Trophoblast cell (in vitro differentiated cells and primary cell): ENCODE results near the gene ATIC.
A peak's percentile ranks its signal among the peaks of the same experiment; 100 is the strongest.

Source experiments
- DNase-seq, 2 donors: peaks; one replicate each; pipeline ENCODE4 v3.0.0-alpha.2; 2016
- H2AFZ ChIP-seq: 2 replicates; pipeline ENCODE4 v1.6.1; 2013; ENCODE audit warnings: low read length, moderate library complexity, mild to moderate bottlenecking; ENCODE audit not compliant: insufficient read depth, poor library complexity
- H2AK5ac ChIP-seq: 2 replicates; pipeline ENCODE4 v1.6.1; 2013; ENCODE audit warnings: mild to moderate bottlenecking, low read length
- H2BK120ac ChIP-seq: 2 replicates; pipeline ENCODE4 v1.6.1; 2013; ENCODE audit warnings: low read length, mild to moderate bottlenecking, moderate library complexity; ENCODE audit not compliant: insufficient read depth, poor library complexity
- H2BK12ac ChIP-seq: 2 replicates; pipeline ENCODE4 v1.6.1; 2013; ENCODE audit warnings: mild to moderate bottlenecking, low read length, moderate library complexity
- H2BK5ac ChIP-seq: 2 replicates; pipeline ENCODE4 v1.6.1; 2013; ENCODE audit warnings: low read length, low read depth, moderate library complexity, mild to moderate bottlenecking; ENCODE audit not compliant: poor library complexity
- H3K14ac ChIP-seq: 2 replicates; pipeline ENCODE4 v1.6.1; 2013; ENCODE audit warnings: mild to moderate bottlenecking, low read length
- H3K18ac ChIP-seq: 2 replicates; pipeline ENCODE4 v1.6.1; 2013; ENCODE audit warnings: mild to moderate bottlenecking, low read length
- H3K23ac ChIP-seq: 2 replicates; pipeline ENCODE4 v1.6.1; 2013; ENCODE audit warnings: low read length
- H3K27ac ChIP-seq: 2 replicates; pipeline ENCODE4 v1.5.1; 2013; ENCODE audit warnings: low read depth, mild to moderate bottlenecking, inconsistent platforms, low read length, moderate library complexity
- H3K27me3 ChIP-seq: 2 replicates; pipeline ENCODE4 v1.6.1; 2013; ENCODE audit warnings: inconsistent platforms, mild to moderate bottlenecking, low read length, moderate library complexity; ENCODE audit not compliant: insufficient read depth
- H3K36me3 ChIP-seq, 2 experiments: 1 replicate in 1 of 2; 2 replicates in 1 of 2; pipeline ENCODE4 v1.6.1; 2013; ENCODE audit warnings: low read length in 2 of 2, mild to moderate bottlenecking in 2 of 2, moderate library complexity in 1 of 2; ENCODE audit not compliant: insufficient read depth in 2 of 2, control insufficient read depth in 1 of 2
- H3K4ac ChIP-seq: 2 replicates; pipeline ENCODE4 v1.6.1; 2013; ENCODE audit warnings: low read depth, mild to moderate bottlenecking, low read length, moderate library complexity
- H3K4me1 ChIP-seq, 2 experiments: 1 replicate in 1 of 2; 2 replicates in 1 of 2; pipeline ENCODE4 v1.6.1; 2013; ENCODE audit warnings: low read length in 2 of 2, mild to moderate bottlenecking in 2 of 2, moderate library complexity in 1 of 2; ENCODE audit not compliant: insufficient read depth in 2 of 2, control insufficient read depth in 1 of 2
- H3K4me2 ChIP-seq: 2 replicates; pipeline ENCODE4 v1.6.1; 2013; ENCODE audit warnings: inconsistent platforms, mild to moderate bottlenecking, low read length, moderate library complexity
- H3K4me3 ChIP-seq: 2 replicates; pipeline ENCODE4 v1.5.1; 2013; ENCODE audit warnings: mild to moderate bottlenecking, low read depth, low read length, inconsistent platforms
- H3K79me1 ChIP-seq: one replicate; pipeline ENCODE4 v1.6.1; 2013; ENCODE audit warnings: low read length
- H3K79me2 ChIP-seq: 2 replicates; pipeline ENCODE4 v1.6.1; 2013; ENCODE audit warnings: low read length, mild to moderate bottlenecking; ENCODE audit not compliant: control insufficient read depth, insufficient read depth, poor library complexity
- H3K9ac ChIP-seq: 2 replicates; pipeline ENCODE4 v1.6.1; 2013; ENCODE audit warnings: mild to moderate bottlenecking, low read length
- H3K9me3 ChIP-seq: 2 replicates; pipeline ENCODE4 v1.6.1; 2013; ENCODE audit warnings: low read depth, mild to moderate bottlenecking, control low read depth, inconsistent platforms, low read length; ENCODE audit not compliant: insufficient read depth
- H4K12ac ChIP-seq: 2 replicates; pipeline ENCODE4 v1.6.1; 2013; ENCODE audit warnings: low read depth, mild to moderate bottlenecking, low read length, moderate library complexity
- H4K8ac ChIP-seq: 2 replicates; pipeline ENCODE4 v1.6.1; 2013; ENCODE audit warnings: low read depth, mild to moderate bottlenecking, low read length, moderate library complexity
- H4K91ac ChIP-seq: one replicate; pipeline ENCODE4 v1.6.1; 2013; ENCODE audit warnings: low read depth, mild to moderate bottlenecking, low read length, moderate library complexity
- WGBS: extraction: QIAGEN DNeasy Blood & Tissue Kit; methylation state at CpG from one replicate; pipeline ENCODE4 v1.1.7; 2013; ENCODE audit warnings: missing lambda C conversion rate; ENCODE audit not compliant: insufficient read length, insufficient coverage; ENCODE audit errors: extremely low coverage; 5-methylcytosine and 5-hydroxymethylcytosine counted together

ATIC gene

DNA sequence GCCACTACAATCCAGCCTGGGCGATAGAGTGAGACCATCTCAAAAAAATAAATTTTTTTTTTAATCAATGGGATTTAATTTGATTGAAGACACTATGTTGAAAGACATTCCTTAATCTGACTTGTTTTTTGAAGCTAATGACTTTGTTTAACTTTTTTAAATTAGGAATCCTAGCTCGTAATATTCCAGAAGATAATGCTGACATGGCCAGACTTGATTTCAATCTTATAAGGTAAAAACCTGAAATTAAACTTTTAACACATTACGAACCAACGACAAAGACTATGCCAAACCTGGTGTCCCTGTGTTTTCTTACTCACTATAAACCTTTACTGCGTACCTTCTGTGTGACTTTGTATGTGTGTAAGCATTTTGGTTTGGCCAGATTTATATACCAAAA is 7.6 kb downstream of the ATIC start:
- H4K8ac ChIP-seq = no peak overlapping the region

DNA sequence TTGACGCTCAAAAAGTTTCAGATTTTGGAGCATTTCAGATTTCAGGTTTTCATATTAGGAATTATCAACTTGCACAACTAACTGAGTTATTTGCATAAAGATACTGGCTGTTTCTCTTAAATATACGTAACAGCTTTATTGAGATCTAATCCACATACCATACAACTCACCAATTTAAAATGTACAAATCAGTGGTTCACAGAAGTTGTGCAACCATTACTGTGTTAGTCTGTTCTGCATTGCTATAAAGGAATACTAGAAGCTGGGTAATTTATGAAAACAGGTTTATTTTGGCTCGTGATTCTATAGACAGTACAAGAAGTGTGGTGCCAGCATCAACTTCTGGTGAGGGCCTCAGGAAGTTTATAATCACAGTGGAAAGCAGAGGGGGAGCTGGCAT is 8.2 kb downstream of the ATIC start:
- Histone ChIP-seq H3K18ac (no peak overlapping the region), H2BK12ac (no peak overlapping the region), H2BK120ac (no peak overlapping the region), H4K91ac (no peak overlapping the region), H2AK5ac (no peak overlapping the region), H3K4me2 (no peak overlapping the region), H3K14ac (no peak overlapping the region), H3K9ac (no peak overlapping the region), H3K4me1 (peaks cover 5 to 6% of the 10 kb centered on the region in 2 experiments), H3K4me3 (no peak overlapping the region), H4K8ac (no peak overlapping the region), H3K79me1 (peaks cover 2% of the 10 kb centered on the region), H3K27me3 (no peaks in the 10 kb centered on the region), H3K9me3 (no peaks in the 10 kb centered on the region), H3K27ac (no peak overlapping the region), H2BK5ac (no peak overlapping the region), H3K23ac (no peak overlapping the region), H3K79me2 (peaks cover 3% of the 10 kb centered on the region), H4K12ac (no peak overlapping the region), H3K4ac (no peak overlapping the region), H2AFZ (no peak overlapping the region), H3K36me3 (peaks cover 23 to 24% of the 10 kb centered on the region in 2 experiments)
- WGBS = no CpG with 5 or more reads among the region's 3 CpGs
- DNase-seq = no peak

More for the DNA sequence above, 7.6 kb downstream of the ATIC start:
- no peak overlapping the region for H2BK120ac ChIP-seq
- H3K9me3 ChIP-seq = no peaks in the 10 kb centered on the region
- H2BK5ac ChIP-seq = no peak overlapping the region
- H2BK12ac ChIP-seq = no peak overlapping the region
- peaks cover 23 to 24% of the 10 kb centered on the region in 2 experiments for H3K36me3 ChIP-seq
- H3K27me3 ChIP-seq = no peaks in the 10 kb centered on the region
- no peak for DNase-seq
- H3K4me2 ChIP-seq = no peak overlapping the region
- H3K4me3 ChIP-seq = no peak overlapping the region
- H3K27ac ChIP-seq = no peak overlapping the region
- WGBS = no CpG with 5 or more reads among the region's 5 CpGs
- no peak overlapping the region for H3K14ac ChIP-seq
- peaks cover 5% of the 10 kb centered on the region for H3K79me2 ChIP-seq
- no peak overlapping the region for H3K23ac ChIP-seq
- H3K79me1 ChIP-seq = peaks cover 4% of the 10 kb centered on the region
- H2AK5ac ChIP-seq = no peak overlapping the region
- H4K12ac ChIP-seq = no peak overlapping the region
- no peak overlapping the region for H3K18ac ChIP-seq
- H2AFZ ChIP-seq = no peak overlapping the region
- H3K4ac ChIP-seq = no peak overlapping the region
- peaks cover 7 to 8% of the 10 kb centered on the region in 2 experiments for H3K4me1 ChIP-seq
- no peak overlapping the region for H3K9ac ChIP-seq
- H4K91ac ChIP-seq = no peak overlapping the region

DNA sequence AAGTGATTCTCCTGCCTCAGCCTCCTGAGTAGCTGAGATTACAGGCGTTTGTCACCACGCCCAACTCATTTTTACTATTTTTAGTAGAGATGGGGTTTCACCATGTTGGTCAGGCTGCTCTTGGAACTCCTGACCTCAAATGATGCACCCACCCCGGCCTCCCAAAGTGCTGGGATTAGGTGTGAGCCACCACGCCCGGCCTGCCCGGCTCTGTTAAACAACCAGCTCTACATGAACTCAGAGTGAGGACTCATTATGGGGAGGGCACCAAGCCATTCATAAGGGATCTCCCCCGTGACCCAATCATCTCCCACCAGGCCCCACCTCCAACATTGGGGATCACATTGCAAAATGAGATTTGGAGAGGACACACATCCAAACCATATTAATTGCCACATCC is 8.8 kb downstream of the ATIC start:
- Histone ChIP-seq H3K4me1 (peaks cover under 1% of the 10 kb centered on the region in 2 experiments), H3K4me3 (no peak overlapping the region), H2AFZ (no peak overlapping the region), H4K12ac (no peak overlapping the region), H3K4ac (peak overlapping the region; percentile 41), H3K9me3 (no peaks in the 10 kb centered on the region), H3K79me2 (peaks cover under 1% of the 10 kb centered on the region), H3K27me3 (no peaks in the 10 kb centered on the region), H2BK12ac (no peak overlapping the region), H4K91ac (no peak overlapping the region), H3K23ac (no peak overlapping the region), H4K8ac (no peak overlapping the region), H3K36me3 (peaks cover 20 to 23% of the 10 kb centered on the region in 2 experiments), H3K27ac (no peak overlapping the region), H2BK120ac (no peak overlapping the region), H3K18ac (no peak overlapping the region), H2AK5ac (no peak overlapping the region), H3K4me2 (no peak overlapping the region), H3K9ac (no peak overlapping the region), H3K79me1 (peaks cover under 1% of the 10 kb centered on the region), H3K14ac (no peak overlapping the region), H2BK5ac (no peak overlapping the region)
- no CpG with 5 or more reads among the region's 7 CpGs for WGBS
- DNase-seq = no peak

DNA sequence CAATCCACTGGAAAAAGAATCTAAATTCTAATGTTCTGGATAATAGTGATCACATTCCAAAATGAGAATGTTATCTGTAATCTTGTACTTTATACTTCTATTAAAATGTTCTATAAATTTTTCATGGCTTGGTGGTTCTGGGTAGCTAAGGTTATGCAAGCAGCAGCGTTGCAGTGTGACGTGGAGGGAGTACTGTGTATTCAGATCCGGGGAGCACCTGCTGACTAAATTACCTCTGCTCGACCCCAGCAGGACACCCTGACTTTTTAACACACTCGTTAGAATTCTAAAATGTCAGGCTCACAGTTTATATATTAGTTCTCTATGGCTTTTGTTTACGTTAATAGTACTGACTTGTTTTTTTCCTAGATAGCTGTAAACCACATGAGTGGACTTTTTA is 13.0 kb downstream of the ATIC start:
- Histone ChIP-seq H3K4me1 (peaks cover 13 to 17% of the 10 kb centered on the region in 2 experiments), H3K36me3 (peaks cover 22 to 31% of the 10 kb centered on the region in 2 experiments), H4K91ac (no peak overlapping the region), H2AFZ (no peak overlapping the region), H2BK5ac (no peak overlapping the region), H3K79me2 (peaks cover 3% of the 10 kb centered on the region), H2BK120ac (no peak overlapping the region), H3K4me3 (no peak overlapping the region), H3K23ac (no peak overlapping the region), H3K9me3 (peaks cover 3% of the 10 kb centered on the region), H3K4me2 (no peak overlapping the region), H3K79me1 (peaks cover 11% of the 10 kb centered on the region), H4K8ac (no peak overlapping the region), H3K18ac (no peak overlapping the region), H3K27me3 (no peaks in the 10 kb centered on the region), H3K14ac (no peak overlapping the region), H3K27ac (no peak overlapping the region), H4K12ac (no peak overlapping the region), H3K4ac (no peak overlapping the region), H3K9ac (no peak overlapping the region), H2AK5ac (no peak overlapping the region), H2BK12ac (no peak overlapping the region)
- no CpG with 5 or more reads among the region's 6 CpGs for WGBS
- no peak for DNase-seq
